Breast epithelium (tissue), 4 donors: ENCODE data around the gene CTNNA1. TPM values are rescaled to one million over a fixed set of nuclear protein-coding genes. Genes with fewer than 3 reads are reported as not detected.

Source experiments
- DNase-seq, 2 donors: peaks; one replicate each; pipeline ENCODE4 v3.0.0-alpha.2; 2019; ENCODE audit warnings: low spot score in 2 of 2
- H3K27ac ChIP-seq, 2 donors: fragments of 200-600 bp; sonication (generic) in 1 of 2; one replicate each; pipeline ENCODE4 v1.5.1; 2016 to 2019; ENCODE audit warnings: mild to moderate bottlenecking in 1 of 2
- H3K27me3 ChIP-seq, 2 donors: fragments of 200-600 bp; sonication (generic) in 1 of 2; one replicate each; pipeline versions ENCODE4 v1.5.1 to v1.6.0; 2017 to 2019; ENCODE audit warnings: control low read depth in 1 of 2, mild to moderate bottlenecking in 1 of 2
- H3K36me3 ChIP-seq: fragments of 200-600 bp; one replicate; pipeline ENCODE4 v1.5.1; 2019
- H3K4me1 ChIP-seq, 2 donors: fragments of 200-600 bp; sonication (generic); one replicate each; pipeline ENCODE4 v1.5.1; 2016 to 2019; ENCODE audit warnings: control low read depth in 1 of 2
- H3K4me3 ChIP-seq, 3 donors: fragments of 200-600 bp; sonication (generic); 1 replicate in 2 of 3; 2 replicates in 1 of 3; pipeline ENCODE4 v1.5.1; 2016 to 2019; ENCODE audit warnings: mild to moderate bottlenecking in 3 of 3, moderate library complexity in 2 of 3
- H3K9me3 ChIP-seq, 2 donors: fragments of 200-600 bp; sonication (generic) in 1 of 2; one replicate each; pipeline ENCODE4 v1.5.1; 2016 to 2019; ENCODE audit warnings: control low read depth in 1 of 2
- POLR2A ChIP-seq: fragments of 450-650 bp; IDR thresholded peaks from one replicate; pipeline ENCODE4 v1.6.1; 2016; ENCODE audit warnings: antibody characterized with exemption, mild to moderate bottlenecking, moderate library complexity
- POLR2AphosphoS5 ChIP-seq, 3 donors: sonication (generic); formaldehyde crosslinking; IDR thresholded peaks; one replicate each; pipeline ENCODE4 v1.6.1; 2017; ENCODE audit warnings: antibody characterized with exemption in 3 of 3
- intact Hi-C: fragments of 100-400 bp; cut with DNase I; formaldehyde crosslinking; loops from one replicate; pipeline ENCODE4 v1.15.1; 2023; ENCODE audit warnings: low total_unique reads
- total RNA-seq, 3 donors: library from RNA; depleted of rRNA; stranded (reverse); fragments of >200 nt; gene quantifications; one replicate each; pipeline ENCODE4 v1.1.0, GENCODE V29; 2016
- TF ChIP-seq, protein P1 (sequence below), 3 donors: fragments of 450-650 bp; IDR thresholded peaks; one replicate each; pipeline ENCODE4 v1.5.1; 2016 to 2017; ENCODE audit warnings: antibody characterized with exemption in 3 of 3, mild to moderate bottlenecking in 3 of 3, moderate library complexity in 3 of 3

The CTNNA1 gene
- total RNA-seq, 3 donors from 2014 or later = 314 to 389 (median 321) TPM

- Histone ChIP-seq H3K4me1 (peaks cover 8 to 22% of the 10 kb centered on the region in 2 donors), H3K27ac (no peak overlapping the region), H3K9me3 (no peaks in the 10 kb centered on the region), H3K27me3 (no peaks in the 10 kb centered on the region), H3K4me3 (no peak overlapping the region), H3K36me3 (no peaks in the 10 kb centered on the region)
- TF ChIP-seq, protein P1, sequence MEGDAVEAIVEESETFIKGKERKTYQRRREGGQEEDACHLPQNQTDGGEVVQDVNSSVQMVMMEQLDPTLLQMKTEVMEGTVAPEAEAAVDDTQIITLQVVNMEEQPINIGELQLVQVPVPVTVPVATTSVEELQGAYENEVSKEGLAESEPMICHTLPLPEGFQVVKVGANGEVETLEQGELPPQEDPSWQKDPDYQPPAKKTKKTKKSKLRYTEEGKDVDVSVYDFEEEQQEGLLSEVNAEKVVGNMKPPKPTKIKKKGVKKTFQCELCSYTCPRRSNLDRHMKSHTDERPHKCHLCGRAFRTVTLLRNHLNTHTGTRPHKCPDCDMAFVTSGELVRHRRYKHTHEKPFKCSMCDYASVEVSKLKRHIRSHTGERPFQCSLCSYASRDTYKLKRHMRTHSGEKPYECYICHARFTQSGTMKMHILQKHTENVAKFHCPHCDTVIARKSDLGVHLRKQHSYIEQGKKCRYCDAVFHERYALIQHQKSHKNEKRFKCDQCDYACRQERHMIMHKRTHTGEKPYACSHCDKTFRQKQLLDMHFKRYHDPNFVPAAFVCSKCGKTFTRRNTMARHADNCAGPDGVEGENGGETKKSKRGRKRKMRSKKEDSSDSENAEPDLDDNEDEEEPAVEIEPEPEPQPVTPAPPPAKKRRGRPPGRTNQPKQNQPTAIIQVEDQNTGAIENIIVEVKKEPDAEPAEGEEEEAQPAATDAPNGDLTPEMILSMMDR (IDR thresholded peaks at IDR 0.05) = no peak
- no peak for TF ChIP-seq POLR2A
- no peak for TF ChIP-seq POLR2AphosphoS5 (IDR thresholded peaks at IDR 0.05)
- intact Hi-C loops = no loop called here
- DNase-seq = no peak
Measured at GRCh38 chr5:138956801-138957200, 203.6 kb downstream of the CTNNA1 start.

GRCh38 chr5:138960145-138960692 lies 207.0 kb downstream of the CTNNA1 start:
- no peak overlapping the region for H3K27ac ChIP-seq
- no peak overlapping the region for H3K4me3 ChIP-seq
- no peaks in the 10 kb centered on the region for H3K27me3 ChIP-seq
- DNase-seq = no peak
- TF ChIP-seq, protein P1 (IDR thresholded peaks at IDR 0.05) = no peak
- TF ChIP-seq POLR2AphosphoS5 (IDR thresholded peaks at IDR 0.05) (no peak), POLR2A (no peak)
- no peaks in the 10 kb centered on the region for H3K36me3 ChIP-seq
- intact Hi-C loops = no loop called here
- no peaks in the 10 kb centered on the region for H3K4me1 ChIP-seq
- H3K9me3 ChIP-seq = no peaks in the 10 kb centered on the region

DNA sequence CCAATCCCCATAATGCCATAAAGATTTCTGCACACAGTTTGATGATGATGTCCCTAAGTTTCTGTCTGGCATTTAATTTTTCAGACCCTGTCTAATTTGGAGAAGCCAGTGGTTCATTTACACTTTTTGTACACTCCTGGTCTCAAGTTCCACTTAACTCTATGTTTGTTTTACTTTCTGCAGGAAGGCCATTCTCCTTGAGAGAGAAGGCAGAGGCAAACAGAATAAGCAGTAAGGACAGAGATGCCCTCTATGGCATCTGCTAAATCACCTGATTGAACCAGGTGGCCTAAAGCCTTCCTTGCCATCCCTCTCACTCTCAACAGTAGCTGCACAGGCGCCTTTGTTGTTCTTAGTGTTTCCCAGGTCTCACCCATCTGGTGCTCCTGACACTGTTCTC lies 208.0 kb downstream of the CTNNA1 start:
- H3K9me3 ChIP-seq = no peaks in the 10 kb centered on the region
- H3K4me3 ChIP-seq = no peak overlapping the region
- H3K36me3 ChIP-seq = no peaks in the 10 kb centered on the region
- H3K27me3 ChIP-seq = no peaks in the 10 kb centered on the region
- H3K4me1 ChIP-seq = no peaks in the 10 kb centered on the region
- no peak overlapping the region for H3K27ac ChIP-seq
- TF ChIP-seq, protein P1 (IDR thresholded peaks at IDR 0.05) = no peak
- no peak for TF ChIP-seq POLR2AphosphoS5 (IDR thresholded peaks at IDR 0.05)
- no peak for TF ChIP-seq POLR2A
- intact Hi-C loops = no loop called here
- DNase-seq = no peak

DNA sequence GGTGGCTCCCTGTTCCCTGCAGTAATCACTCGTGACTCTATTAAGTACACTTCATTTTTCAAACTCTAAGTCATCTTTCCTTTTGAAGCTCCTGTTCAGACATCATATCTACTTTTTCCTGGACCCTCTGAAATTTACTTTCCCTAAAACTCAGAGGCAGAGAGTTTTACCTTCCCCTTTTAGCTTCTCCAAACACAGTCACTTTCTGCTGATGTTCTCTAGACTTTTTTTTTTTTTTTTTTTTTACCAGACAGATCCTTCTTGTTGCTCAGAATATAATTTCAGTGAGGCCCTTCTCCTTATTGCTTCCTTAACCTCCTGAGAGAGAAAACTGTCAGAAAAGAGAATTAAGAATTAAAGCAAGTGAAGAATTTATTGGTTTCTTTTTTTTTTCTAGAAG lies 208.5 kb downstream of the CTNNA1 start:
- H3K36me3 ChIP-seq = no peaks in the 10 kb centered on the region
- intact Hi-C loops = no loop called here
- no peaks in the 10 kb centered on the region for H3K27me3 ChIP-seq
- no peak overlapping the region for H3K27ac ChIP-seq
- H3K9me3 ChIP-seq = no peaks in the 10 kb centered on the region
- H3K4me1 ChIP-seq = no peaks in the 10 kb centered on the region
- TF ChIP-seq POLR2AphosphoS5 (IDR thresholded peaks at IDR 0.05) (no peak), POLR2A (no peak)
- TF ChIP-seq, protein P1 (IDR thresholded peaks at IDR 0.05) = no peak
- DNase-seq = no peak
- no peak overlapping the region for H3K4me3 ChIP-seq

DNA sequence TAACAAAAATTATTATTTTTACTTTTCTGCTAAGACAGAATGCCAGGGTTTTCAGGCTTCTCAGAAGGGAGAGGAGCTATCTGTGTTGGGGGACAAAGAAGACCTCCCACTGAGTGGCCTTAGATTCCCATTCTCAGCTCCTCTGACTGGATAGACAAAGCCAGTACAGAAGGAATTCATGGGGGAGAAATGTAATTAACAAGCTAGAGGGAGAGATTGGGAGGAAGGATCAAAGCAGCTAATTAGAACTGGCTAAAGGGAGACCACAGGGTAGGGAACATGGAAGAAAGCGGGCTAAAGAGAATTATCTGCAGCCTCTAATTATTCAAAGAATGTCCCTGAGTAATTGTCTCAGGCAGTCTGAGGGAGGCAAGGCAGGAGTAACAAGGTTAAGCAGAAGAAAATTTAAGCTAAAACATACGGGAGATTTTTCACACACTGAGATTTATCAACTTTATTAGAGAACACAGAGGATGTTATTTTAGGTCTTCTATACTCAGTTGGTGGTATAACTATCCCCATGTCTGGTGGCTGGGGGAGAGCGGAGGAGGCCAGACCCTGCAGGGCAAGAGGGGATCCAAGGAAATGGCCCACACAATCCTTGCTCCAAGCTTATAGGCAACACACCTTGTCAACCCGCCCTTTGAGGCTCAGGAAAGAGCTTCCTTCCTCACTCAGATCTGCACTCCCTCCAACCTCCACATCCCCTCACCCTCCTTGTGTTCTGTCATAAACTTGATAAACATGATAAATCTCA lies 209.6 kb downstream of the CTNNA1 start:
- H3K27ac ChIP-seq = no peak overlapping the region

More for the DNA sequence above, 209.6 kb downstream of the CTNNA1 start:
- no peaks in the 10 kb centered on the region for H3K9me3 ChIP-seq
- no peaks in the 10 kb centered on the region for H3K4me1 ChIP-seq
- TF ChIP-seq POLR2A (no peak), POLR2AphosphoS5 (IDR thresholded peaks at IDR 0.05) (no peak)
- no peaks in the 10 kb centered on the region for H3K36me3 ChIP-seq
- intact Hi-C loops = no loop called here
- no peak for DNase-seq
- H3K4me3 ChIP-seq = no peak overlapping the region
- H3K27me3 ChIP-seq = no peaks in the 10 kb centered on the region
